ENCODE measurements around the gene NPIPB12.
"Not testable (repeated sequence)": the region's sequence is repeated elsewhere in the genome, so short reads cannot be mapped to it uniquely, and the experiment has no call there.

Gene NPIPB12

DNA sequence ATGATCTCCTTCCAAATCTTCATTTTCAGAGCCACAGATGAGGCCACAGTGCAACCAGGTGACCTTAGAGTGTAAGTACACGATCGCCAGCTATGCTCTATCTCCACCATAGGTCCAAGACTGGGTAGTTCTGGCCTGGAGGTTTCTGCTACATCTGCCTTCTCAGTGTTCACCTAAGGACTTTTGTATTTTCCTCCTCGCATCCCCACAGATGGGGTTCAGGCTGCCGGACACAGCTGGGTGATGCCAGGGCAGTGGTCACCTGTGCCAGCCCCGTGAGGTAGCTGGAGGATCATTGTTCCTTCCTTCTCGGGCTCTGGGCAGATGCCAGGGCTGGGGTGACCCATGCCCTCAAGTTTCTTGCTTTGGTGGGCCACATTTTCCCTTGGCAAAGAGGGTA is at the start of gene NPIPB12:
NPIPB12 (minus strand) TSS at position 101 of the 400 bp plus-strand sequence.
- not testable (repeated sequence) for DNase-seq (ENCODE audit: low read depth in 2 of 2)

DNA sequence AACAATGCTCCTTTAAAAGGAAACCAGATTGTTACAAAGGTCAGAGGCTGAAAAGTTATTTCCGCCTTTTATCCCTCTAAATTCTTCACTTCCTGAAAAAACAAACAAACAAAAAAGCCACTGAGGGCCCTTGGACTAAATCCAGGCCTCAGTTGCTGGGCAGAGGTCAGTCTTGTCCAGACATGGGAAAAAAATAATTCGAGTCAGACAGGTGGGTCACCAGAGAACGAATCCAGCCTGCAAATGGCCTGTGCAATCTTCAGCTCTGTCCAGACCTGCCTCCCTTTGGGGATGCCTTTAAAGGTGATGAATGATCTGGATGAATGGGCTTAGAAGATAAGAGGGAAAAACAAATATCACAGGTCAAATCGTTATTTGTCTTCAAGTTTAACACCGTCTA is 15.3 kb upstream of the NPIPB12 start:
- not testable (repeated sequence) for DNase-seq (ENCODE audit: low read depth in 2 of 2)

DNA sequence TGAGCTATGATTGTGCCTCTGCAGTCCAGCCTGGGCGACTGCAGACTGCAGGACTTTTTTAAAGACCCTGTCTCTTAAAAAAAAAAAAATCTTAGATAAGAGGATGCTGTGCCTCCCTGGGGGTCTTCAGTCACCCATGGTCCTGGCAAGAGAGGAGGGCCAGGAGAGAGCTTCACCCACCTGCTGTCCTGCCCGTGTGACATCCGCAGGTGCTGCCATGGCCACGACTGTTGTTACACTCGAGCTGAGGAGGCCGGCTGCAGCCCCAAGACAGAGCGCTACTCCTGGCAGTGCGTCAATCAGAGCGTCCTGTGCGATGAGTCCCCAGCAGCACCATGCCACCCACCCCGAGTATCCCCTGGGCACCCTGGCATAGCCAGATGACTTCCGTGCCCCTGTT is 23.9 kb downstream of the NPIPB12 start:
- not testable (repeated sequence) for DNase-seq (ENCODE audit: low read depth in 2 of 2)

DNA sequence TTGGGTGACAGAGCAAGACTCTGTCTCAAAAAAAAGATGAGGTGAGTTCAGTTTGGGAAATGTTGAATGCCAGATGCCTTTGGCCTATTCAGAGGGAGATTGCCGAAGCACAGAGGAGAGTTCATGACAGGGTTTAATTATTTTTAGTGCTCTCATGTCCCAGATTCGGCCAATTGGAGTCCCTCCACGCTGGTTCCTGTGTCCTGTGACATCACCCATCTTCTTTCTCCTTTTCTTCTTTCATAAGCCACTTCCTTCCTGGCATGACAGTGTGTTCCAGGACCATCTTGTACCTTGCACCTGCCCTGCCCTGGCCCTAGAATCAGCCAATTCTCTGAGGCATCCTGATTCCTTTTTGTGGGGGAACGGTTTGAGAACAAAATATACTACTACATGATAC is 34.1 kb downstream of the NPIPB12 start:
- DNase-seq (ENCODE audit: low read depth in 2 of 2) = not testable (repeated sequence)

DNA sequence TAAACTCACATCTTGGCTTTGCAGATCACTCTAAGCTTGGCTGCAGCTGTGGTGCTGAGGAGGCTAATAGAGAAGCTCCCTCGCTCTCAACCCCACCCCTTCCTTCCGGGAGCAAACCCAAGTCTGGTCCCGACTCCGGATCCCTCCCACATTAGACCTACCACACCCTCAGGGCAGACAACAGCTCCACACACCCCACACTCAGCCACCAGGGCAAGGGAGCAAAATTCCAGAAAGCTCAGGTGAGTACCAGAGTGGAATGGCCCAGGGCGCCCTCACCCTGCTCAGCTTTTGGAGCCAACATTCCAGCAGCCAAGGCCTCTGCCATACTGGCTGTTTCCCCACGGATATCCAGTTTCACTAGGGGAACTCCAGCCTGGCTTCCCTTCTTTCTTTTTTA is 36.5 kb downstream of the NPIPB12 start:
- peak in 1 of 2 donors; percentile 1 for DNase-seq (ENCODE audit: low read depth in 2 of 2)

DNA sequence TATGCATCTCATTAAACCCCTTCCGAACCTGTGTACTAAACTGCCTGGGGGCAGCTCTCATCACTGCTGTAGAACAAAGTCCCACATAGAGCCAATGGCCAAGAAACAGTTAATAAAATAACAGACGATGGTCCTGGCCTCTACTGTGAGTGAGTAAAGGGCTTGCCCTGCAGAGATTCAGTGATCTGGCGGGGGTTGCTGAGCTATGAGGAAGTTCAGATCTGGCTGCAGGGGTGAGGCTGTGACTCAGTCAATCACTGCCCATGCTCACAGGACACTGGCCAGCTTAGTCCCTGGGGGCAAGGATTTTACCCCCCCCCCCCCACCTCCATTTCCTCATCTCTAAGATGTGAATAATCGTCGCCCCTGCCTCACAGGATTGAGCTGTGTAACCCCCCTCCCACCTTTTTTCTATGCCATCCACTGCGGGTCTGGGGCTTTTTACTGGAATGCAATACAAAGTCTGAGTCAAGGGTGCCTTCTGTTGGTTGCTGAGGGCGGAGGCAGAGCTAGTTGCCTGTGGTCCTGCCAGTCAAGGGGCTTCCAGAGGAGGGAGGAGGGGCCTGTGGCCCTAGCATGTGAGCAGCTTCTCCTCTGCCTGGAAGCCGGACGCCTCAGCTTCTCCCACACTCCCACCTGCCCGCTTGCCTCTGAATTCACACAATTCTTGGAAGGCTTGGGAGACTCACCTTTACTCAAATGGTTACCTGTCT is 38.4 kb downstream of the NPIPB12 start:
- DNase-seq (ENCODE audit: low read depth in 2 of 2) = not testable (repeated sequence)

DNA sequence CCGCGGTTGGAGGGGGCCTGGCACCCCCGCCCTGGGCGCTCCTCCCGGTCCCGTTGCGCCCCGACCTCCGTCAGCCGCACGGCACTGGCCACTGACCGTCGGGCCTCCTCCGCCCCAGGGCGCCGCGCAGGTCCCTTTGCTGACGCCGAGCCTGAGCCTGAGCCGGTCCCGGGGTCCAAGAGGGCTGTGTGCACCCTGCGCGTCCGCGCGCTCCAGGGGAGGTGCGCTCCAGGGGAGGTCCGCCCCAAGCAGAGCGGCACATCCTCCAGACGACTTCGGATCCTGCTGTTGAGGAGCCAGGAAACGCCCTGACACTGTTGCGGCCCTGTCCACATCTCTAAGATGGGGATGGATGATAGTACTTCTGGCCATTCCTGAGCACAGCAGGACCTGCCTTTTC is 39.3 kb downstream of the NPIPB12 start:
- not testable (repeated sequence) for DNase-seq (ENCODE audit: low read depth in 2 of 2)

DNA sequence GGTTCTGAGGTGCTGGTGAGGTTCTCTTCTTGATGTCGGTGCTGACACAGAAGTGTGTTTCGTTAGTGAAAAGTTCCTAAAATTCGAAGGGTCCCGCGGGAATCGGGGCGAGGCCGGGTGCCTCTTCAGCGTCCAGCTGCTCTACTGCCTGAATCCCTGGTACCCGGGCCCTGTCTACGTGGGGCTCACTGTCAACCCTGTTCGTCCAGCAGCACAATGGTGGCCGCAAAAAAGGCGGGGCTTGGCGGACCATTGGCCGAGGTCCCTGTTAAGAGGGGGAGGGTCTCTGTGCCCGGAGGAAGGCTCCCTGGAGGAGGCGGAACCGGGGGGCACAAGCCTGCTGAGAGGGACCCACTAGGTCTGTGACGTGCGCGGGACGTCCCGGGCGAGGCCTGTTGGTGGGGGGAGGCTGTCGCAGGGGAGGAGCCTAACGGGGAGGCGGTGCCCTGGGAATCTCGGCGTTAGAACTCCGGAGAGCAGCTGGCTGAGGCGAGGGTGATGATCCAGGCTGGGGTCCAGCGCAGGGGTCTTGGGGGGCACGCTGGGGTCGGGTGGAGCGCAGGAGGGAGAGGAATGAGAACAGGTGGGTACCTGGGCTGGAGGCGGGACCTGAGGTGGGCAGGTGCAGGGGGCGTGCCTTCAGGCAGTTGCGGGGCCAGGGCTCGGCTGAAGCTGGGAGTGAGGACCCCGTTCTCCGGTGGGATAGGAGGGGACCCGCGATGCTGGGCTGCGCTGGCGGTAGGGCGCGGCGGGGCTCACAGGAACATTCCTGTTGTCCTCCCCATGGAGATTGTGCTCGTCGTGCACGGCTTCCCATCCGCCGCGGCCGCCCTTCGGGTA is 40.0 kb downstream of the NPIPB12 start:
- not testable (repeated sequence) for DNase-seq (ENCODE audit: low read depth in 2 of 2)

DNA sequence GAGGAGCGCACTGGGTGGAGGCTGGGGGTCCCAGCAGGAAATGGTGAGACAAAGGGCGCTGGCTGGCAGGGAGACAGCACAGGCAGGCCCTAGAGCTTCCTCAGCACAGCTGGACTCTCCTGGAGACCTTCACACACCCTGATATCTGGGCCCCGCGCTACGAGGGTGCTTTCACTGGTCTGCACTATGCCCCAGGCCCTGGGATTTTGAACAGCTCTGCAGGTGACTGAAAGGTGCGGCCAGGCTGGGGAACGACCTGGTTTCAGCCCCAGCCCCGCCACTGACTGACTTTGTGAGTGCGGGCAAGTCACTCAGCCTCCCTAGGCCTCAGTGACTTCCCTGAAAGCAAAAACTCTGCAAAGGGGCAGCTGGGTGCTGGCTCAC is 45.6 kb downstream of the NPIPB12 start:
- not testable (repeated sequence) for DNase-seq (ENCODE audit: low read depth in 2 of 2)

DNA sequence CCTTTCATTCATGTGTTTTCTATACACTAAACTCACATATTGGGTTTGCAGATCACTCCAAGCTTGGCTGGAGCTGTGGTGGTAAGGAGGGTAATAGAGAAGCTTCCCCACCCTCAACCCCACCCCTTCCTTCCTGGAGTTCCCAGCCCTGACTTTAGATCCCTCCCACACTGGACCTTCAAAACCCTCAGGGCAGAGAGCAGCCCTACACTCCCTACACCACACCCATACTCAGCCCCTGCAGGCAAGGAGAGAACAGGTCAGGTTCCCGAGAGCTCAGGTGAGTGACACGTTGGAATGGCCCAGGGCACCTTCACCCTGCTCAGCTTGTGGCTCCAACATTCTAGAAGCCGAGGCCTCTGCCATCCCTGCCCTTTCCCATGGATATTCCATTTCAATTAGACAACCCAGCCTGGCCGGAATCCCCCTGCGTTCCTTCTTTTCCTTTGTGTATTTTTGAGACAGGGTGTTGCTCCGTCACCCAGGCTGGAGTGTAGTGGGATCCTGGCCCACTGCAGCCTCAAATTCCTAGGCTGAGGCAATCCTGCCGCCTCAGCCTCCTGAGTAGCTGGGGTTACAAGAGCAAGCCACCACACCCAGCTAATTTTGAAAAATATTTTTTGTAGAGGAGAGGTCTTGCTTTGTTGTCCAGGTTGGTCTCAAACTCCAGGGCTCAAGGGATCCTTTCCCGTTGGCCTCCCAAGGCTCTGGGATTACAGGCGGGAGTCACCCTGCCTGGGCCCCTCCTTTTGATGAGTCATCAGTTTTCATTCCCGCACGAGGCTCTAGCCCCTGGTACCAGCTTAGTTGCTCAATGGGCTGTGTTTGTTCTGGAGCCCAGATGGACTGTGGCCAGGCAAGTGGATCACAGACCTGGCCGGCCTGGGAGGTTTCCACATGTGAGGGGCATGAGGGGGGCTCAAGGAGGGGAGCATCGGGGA is 46.2 kb downstream of the NPIPB12 start, which contains the start of gene SULT1A4:
SULT1A4 (plus strand) TSS at position 208 of the 941 bp plus-strand sequence. CDS start 1,473 bp downstream, outside the sequence.
- DNase-seq (ENCODE audit: low read depth in 2 of 2) = not testable (repeated sequence)

DNA sequence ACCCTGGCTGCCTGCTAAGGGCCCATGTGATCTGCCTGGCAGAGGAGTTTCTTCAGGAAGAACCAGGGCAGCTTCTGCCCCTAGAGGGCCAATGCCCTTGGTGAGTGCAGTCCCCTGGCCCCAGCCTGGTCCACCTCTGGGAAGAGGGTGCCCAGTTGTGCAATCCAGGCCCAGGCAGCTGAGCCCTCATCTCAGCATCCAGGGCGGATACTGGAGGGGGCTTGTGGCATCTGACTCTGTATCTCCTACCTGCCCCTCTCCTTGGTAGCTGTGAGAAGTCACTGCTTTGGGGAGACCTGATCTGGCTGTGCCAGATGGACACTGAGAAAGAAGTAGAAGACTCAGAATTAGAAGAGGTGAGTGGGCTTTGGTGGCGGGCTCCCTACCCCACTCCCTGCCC is 48.5 kb downstream of the NPIPB12 start:
- not testable (repeated sequence) for DNase-seq (ENCODE audit: low read depth in 2 of 2)

DNA sequence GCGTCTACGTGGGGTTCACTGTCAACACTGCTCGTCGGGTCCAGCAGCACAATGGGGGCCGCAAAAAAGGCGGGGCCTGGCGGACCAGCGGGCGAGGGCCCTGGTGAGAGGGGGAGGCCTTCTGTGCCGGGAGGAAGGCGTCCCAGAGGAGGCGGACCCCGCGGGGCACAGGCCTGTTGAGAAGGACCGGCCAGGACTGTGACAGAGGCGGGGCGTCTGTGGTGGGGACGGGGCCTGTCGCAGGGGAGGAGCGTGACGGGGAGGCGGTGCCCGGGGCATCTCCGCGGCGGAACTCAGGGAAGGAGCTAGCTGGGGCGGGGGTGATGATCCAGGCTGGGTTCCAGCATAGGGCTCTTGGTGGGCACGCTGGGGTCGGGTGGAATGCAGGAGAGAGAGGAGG is 51.4 kb downstream of the NPIPB12 start:
- not testable (repeated sequence) for DNase-seq (ENCODE audit: low read depth in 2 of 2)

DNA sequence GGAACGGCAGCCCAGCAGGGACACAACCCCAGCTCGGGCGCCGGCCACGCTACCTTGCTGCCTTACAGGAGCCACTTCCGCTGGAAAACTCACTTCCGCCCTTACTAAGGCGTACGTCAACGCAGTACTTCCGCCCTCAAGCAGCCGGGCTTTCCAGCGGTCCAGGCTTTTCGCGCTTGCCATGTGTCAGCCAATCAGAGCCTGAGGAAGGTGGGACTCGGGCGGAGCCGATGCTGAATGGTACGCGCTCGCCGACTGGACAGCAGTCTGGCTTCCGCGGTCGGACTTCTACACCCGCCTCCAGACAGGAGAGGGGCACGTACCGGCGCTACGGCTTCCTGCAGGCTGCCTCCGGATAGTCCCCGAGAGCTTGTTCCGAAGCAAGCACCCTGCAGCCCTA is 51.9 kb downstream of the NPIPB12 start, which contains the start of the genes BOLA2 and SLX1B:
BOLA2 (minus strand) TSS at position 83 of the 400 bp plus-strand sequence. CDS start 98 bp downstream, outside the sequence.
SLX1B (plus strand) TSS at position 265 of the 400 bp plus-strand sequence.
- DNase-seq (ENCODE audit: low read depth in 2 of 2) = not testable (repeated sequence)

DNA sequence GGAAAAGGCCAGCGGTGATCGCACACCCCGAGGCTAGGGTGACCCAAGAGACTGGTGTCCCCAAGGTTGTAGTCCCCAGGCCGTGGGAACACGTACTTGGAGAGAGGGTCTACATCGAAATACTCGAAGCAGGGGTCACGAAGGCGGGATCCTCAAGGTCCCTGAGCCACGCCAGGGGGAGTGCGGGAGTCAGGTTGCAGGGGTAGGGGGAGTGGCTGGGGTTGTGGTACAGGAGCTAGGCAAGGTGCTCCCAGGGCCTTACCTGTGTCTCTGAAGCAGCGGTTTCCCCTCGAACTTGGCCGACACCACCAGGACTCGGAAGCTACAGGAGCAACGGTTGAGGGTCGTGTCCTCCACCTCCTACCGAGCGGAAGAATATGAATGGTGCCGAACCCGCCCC is 52.5 kb downstream of the NPIPB12 start:
- DNase-seq (ENCODE audit: low read depth in 2 of 2) = not testable (repeated sequence)
